ENCODE data around the gene ARHGEF25.
"Not testable (repeated sequence)": the region's sequence is repeated elsewhere in the genome, so short reads cannot be mapped to it uniquely, and the experiment has no call there.

ARHGEF25 gene

DNA sequence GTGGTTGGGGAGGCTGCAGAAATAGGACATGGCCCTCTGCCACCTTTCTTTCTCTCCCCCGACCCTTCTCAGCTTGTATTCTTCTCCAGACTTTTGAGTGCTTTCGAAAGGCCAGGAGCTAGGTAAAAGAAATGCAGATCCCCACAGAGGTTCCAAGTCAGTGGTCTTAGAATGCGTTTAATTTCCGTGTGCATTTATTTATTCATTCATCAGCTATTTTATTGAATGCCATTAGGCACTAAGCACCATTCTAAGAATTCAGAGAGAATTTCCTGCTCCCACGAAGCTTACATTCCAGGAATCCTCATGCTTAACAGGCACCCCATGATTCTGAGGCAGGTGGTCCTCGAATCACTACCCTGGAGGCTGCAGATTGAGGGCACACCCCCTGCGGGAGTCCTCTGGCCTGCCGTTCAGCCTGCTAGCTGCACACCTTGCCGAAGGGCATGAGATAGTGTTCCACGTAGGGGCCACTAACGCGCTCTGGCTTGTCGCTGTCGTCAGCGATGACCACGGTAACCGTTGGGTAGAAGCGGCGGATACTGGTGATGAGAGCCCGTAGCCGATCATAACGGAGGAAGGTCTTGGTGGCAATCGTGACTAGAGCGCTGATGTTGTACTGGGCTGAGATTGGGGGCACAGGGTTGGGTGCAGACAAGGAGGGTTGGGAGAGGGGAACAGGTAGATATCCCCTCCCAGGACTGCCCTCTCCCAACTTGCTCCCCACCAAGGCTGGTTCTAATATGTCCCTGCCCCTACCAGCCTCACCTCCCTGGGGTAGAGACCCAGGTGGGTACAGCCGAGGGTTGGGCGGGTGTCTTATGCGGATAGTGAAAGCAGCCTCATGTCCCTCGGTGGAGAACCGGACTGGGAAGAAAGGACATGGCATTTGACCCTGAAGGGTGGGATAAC, 17.3 kb downstream of the ARHGEF25 start:
- peaks cover 18% of the 10 kb centered on the region for H3K4me1 Mint-ChIP-seq (ENCODE audit: low read depth)
- peaks cover 53% of the 10 kb centered on the region for H3K27me3 Mint-ChIP-seq
- no peaks in the 10 kb centered on the region for H3K9me3 Mint-ChIP-seq (ENCODE audit: low read depth)
- no peak overlapping the region for H3K27ac Mint-ChIP-seq
- no peaks in the 10 kb centered on the region for H3K36me3 Mint-ChIP-seq
- peak overlapping the region; percentile 46 for H3K4me3 Mint-ChIP-seq

DNA sequence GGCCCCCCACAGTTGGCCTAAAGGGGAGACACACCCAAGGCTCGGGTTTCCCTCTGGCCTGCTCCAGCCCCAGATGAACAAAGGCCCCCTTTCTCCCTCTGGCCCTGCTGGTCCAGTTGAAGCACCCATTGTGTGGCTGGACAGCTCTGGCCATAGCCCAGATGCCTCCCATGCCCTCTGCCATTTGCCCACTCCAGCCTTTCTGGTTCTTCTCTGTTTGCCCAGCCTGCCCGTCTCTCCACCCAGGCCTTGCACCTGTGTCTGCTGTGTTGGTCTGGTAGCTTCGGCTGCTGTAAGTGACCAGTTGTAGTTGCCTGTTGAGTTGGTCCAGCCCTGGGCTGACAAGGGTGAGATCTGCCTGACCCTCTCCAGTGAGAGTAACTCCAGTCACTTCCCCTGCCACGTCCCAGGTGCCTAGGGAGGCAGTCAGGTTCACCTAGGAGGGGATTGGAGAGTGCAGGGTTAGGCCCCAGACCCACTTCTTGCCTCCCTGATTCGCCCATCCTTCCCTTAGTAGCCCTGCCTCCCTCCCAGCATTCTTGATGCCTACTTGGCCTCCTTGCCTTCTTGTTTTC, 18.7 kb downstream of the ARHGEF25 start:
- H3K36me3 Mint-ChIP-seq: no peaks in the 10 kb centered on the region
- H3K27ac Mint-ChIP-seq: no peak overlapping the region
- H3K9me3 Mint-ChIP-seq (ENCODE audit: low read depth): no peaks in the 10 kb centered on the region
- H3K4me3 Mint-ChIP-seq: no peak overlapping the region
- peaks cover 48% of the 10 kb centered on the region for H3K27me3 Mint-ChIP-seq
- H3K4me1 Mint-ChIP-seq (ENCODE audit: low read depth): peaks cover 19% of the 10 kb centered on the region

DNA sequence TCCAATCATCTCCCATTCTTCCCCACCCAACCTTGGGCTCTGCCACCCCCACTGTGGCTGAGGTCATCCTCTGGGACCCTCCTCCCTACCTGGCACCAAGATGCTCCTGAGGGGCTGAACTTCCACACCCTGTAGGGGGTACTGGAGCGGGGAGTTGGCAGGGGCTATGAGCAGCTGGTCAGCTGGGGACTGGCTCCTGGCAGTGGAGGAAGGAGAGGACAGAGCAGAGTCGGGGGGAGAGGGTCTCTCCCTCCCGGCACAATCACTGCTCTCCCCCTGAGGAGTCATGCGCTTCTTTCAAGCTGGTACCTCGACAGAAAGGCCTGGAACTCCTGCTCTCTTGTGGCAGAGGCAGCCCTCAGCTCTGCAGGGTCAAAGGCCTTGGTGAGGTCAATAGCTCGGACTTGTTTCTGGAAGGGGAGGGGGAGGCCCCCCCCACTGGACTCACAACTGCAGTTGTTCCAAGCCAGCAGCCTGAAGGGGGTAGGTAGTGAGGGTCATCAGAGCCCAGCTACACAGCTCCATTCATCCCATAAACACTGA, 19.7 kb downstream of the ARHGEF25 start:
- Mint-ChIP-seq H3K27ac (no peak overlapping the region), H3K27me3 (peaks cover 40% of the 10 kb centered on the region), H3K4me1 (ENCODE audit: low read depth) (peaks cover 19% of the 10 kb centered on the region), H3K9me3 (ENCODE audit: low read depth) (no peaks in the 10 kb centered on the region), H3K4me3 (no peak overlapping the region), H3K36me3 (no peaks in the 10 kb centered on the region)

DNA sequence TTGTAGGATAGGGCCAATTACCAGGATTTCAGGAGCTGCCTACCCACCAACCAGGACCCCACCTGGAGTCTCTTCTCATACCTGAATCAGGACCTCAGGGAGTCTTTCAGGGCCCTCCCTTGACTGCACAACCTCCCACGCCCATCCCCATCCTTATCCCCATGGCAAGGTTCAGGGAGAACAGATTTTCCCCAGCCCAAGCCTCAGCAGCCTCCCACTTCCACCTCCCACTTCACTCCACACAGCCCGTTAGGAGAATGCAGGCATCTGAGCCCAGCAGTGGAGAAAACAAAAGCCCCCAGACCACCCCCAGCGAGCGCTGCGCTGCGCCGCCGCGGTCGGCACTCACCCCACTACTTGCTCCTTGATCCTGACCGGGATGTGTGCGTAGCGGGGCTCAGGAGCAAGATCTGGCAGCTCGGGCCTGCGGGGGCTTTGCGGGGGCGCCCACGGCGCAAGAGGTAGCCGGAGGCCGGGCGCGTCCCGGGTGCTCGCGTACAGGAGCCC, 20.4 kb downstream of the ARHGEF25 start:
- Mint-ChIP-seq H3K36me3 (no peaks in the 10 kb centered on the region), H3K9me3 (ENCODE audit: low read depth) (no peaks in the 10 kb centered on the region), H3K27me3 (peaks cover 33% of the 10 kb centered on the region), H3K27ac (no peak overlapping the region), H3K4me3 (peak overlapping the region; percentile 18), H3K4me1 (ENCODE audit: low read depth) (peaks cover 16% of the 10 kb centered on the region)

DNA sequence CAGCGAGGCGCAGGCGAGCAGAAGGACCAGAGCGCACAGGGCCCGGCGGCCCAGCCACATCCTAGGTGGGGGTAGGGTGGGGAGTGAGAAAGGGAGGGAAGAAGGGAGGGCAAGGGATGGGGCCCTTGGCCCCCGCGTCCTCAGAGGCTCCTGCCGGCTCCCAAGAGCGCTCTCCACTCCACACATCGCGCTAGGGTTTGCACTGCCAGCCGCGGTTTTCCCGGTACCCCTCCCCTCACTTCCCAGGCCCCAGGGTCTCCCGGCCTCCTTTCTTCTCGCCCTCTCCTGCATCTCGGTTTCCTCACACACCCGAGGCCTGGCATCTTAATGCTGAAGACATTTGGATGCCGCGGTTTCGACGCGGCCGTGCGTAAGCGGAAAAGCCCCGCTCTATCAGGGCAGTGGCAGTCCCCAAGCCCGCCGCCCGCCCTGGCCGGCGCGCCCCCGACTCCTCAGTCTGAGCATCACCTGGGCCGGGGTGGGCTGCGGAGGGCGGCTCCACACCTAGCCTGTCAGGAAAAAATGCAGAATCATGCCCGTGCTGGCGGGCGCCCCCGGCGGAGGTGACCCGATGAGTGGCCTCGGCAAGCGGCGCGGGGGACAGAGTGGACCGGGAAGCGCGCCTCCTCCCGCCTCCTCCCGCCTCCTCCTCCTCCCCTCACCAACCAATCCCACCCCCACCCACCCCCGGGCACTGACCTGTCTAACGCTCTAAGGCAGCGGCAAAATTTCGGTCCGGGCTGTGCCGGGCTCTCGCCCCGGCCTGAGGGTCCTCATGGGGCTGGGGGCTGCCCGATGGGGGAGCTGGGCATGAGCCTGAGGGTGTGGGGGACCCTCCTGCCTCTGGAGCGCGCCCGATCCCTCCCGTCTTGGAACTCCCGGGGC, 21.1 kb downstream of the ARHGEF25 start:
- Mint-ChIP-seq H3K9me3 (ENCODE audit: low read depth) (no peaks in the 10 kb centered on the region), H3K36me3 (no peaks in the 10 kb centered on the region), H3K4me1 (ENCODE audit: low read depth) (peaks cover 13% of the 10 kb centered on the region), H3K27me3 (peaks cover 28% of the 10 kb centered on the region), H3K4me3 (peak overlapping the region; percentile 81), H3K27ac (no peak overlapping the region)

DNA sequence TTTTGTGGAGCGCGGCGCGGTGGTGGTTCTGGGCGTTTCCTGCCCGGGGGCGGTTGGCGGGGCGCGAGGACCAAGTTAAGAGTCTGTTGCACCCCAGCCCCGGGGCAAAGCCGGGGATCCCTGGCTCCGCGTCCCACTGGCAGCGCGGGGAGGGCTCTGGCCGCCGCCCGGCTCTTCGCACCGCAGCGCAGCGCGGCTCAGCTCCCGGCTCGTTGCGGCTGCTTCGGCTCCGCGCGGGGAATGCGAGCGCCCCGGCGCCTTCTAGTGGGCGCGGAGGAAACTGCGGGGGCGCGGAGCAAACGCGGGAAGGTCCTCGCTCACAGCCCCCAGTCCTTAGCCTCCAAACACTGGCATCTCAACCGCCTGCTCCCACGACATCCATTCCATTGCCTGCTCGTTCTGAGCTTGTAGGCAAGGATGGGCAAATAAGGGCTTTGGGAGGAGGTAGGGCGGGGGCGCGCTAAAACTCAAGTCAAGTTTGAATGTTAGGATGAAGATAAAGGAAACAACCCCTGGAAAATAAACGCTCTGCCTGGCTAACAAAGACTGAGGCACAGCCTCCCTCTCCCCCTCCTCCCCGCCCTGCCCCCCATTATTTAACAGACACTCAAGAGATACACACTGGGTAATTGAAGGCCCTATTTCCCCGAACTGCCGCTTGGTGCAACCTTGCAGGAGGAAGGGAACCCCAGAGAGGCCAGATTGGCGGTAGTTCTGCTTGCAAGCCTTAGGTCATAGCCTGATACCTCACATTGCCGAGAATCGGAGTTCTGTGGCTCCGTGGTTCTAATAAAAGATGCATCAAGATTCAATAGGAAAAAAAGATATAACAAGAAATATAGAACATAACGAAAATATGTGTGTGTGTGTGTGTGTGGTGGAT, 22.0 kb downstream of the ARHGEF25 start, which contains the start of gene B4GALNT1:
Gene B4GALNT1 (minus strand): TSS at position 244 of the 883 bp plus-strand sequence. CDS start 1,069 bp downstream, outside the sequence.
- H3K4me3 Mint-ChIP-seq: peak within 1 kb of the TSS; percentile 81
- H3K9me3 Mint-ChIP-seq (ENCODE audit: low read depth): no peaks in the 10 kb centered on the region
- H3K27me3 Mint-ChIP-seq: peaks cover 26% of the 10 kb centered on the region
- H3K36me3 Mint-ChIP-seq: no peaks in the 10 kb centered on the region
- H3K4me1 Mint-ChIP-seq (ENCODE audit: low read depth): peaks cover 9% of the 10 kb centered on the region
- H3K27ac Mint-ChIP-seq: no peak within 1 kb of the TSS

DNA sequence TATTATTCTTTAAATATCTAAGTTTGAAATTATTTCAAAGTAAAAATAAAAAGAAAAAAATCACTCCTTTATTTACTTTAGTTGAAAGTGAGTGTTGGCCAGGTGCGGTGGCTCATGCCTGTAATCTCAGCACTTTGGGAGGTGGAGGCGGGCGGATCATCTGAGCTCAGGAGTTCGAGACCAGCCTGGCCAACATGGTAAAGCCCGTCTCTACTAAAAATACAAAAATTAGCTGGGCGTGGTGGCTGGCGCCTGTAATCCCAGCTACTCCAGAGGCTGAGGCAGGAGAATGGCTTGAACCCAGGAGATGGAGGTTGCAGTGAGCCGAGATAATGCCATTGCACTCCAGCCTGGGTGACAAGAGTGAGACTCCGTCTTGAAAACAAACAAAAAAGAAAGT, 25.5 kb downstream of the ARHGEF25 start:
- not testable (repeated sequence) for H3K27ac Mint-ChIP-seq; H3K4me1 Mint-ChIP-seq (ENCODE audit: low read depth); H3K36me3 Mint-ChIP-seq; H3K4me3 Mint-ChIP-seq; H3K9me3 Mint-ChIP-seq (ENCODE audit: low read depth)
- peaks cover 19% of the 10 kb centered on the region for H3K27me3 Mint-ChIP-seq

DNA sequence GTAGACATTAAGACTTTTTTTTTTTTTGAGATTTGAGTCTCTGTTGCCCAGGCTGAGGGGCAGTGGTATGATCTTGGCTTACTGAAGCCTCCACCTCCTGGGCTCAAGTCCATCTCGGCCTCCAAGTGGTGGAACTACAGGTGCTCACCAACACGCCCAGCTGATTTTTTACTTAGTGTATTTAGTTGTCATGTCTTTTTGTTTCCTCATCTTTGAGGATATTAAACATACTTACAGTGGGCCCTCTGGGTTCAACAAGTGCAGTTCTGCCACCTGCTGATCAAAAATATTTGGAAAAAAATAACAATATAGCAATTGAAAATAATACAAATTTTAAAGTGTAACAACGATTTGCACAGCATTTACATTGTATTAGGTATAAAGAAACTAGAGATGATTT, 26.1 kb downstream of the ARHGEF25 start:
- Mint-ChIP-seq H3K4me3 (no peak overlapping the region), H3K27me3 (peaks cover 19% of the 10 kb centered on the region), H3K9me3 (ENCODE audit: low read depth) (no peaks in the 10 kb centered on the region), H3K27ac (no peak overlapping the region), H3K36me3 (no peaks in the 10 kb centered on the region), H3K4me1 (ENCODE audit: low read depth) (peaks cover 4% of the 10 kb centered on the region)

DNA sequence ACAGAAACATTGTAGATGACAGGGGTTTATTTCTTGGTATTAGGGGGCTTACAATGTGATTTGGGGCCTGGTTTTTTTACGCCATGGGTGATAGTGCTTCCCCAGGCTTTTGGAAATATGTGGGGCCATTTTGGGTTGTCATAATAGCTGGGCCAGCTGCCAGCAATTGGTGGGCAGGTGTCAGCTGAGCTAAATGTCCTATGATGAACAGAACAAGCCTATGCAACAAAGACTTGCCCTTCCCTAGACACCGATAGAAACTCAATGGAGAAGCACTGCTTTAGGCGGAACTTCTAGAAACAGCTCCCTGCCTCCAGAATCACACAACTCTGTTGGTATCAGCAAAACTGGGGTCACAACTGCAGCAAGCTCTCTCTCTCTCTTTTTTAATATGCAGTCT, 26.9 kb downstream of the ARHGEF25 start:
- H3K27me3 Mint-ChIP-seq: peaks cover 19% of the 10 kb centered on the region
- peaks cover 4% of the 10 kb centered on the region for H3K4me1 Mint-ChIP-seq (ENCODE audit: low read depth)
- no peaks in the 10 kb centered on the region for H3K36me3 Mint-ChIP-seq
- H3K27ac Mint-ChIP-seq: no peak overlapping the region
- no peak overlapping the region for H3K4me3 Mint-ChIP-seq
- no peaks in the 10 kb centered on the region for H3K9me3 Mint-ChIP-seq (ENCODE audit: low read depth)

DNA sequence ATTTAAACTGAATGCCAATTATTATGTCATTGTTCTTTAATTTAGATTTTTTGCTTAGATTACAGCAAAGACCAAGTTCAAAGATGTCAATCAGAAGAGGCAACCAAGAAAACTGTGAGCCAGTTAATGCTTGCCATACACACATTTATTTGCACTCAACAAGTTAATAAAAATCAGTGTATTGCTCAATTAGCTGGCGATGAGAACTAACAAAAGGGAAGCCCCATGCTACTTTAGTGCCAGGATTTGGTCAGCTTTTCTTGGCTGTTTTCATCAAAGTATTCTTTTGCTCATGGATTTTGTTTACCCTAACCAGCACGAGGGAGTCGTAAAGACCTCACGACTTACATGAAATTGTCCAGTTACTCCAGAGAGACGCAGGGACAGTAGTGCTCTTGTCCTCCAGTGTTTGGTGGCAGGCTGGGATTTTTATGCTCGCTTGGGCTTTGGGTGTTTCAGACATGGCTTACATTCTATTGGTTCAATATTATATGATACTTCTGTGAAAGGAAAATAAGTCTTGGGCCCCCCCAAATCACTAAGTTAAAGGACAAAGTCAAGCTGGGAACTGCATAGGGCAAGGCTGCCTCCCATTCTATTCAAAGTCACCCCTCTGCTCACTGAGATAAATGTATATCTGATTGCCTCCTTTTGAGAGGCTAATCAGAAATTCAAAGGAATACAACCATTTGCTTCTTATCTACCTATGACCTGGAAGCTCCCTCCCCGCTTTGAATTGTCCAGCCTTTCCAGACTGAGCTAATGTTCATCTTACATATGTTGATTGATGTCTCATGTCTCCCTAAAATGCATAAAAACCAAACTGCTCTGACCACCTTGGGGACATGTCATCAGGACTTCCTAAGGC, 29.2 kb downstream of the ARHGEF25 start:
- H3K4me1 Mint-ChIP-seq (ENCODE audit: low read depth): no peaks in the 10 kb centered on the region
- H3K27me3 Mint-ChIP-seq: peaks cover 12% of the 10 kb centered on the region
- no peak overlapping the region for H3K27ac Mint-ChIP-seq
- no peak overlapping the region for H3K4me3 Mint-ChIP-seq
- H3K36me3 Mint-ChIP-seq: no peaks in the 10 kb centered on the region
- H3K9me3 Mint-ChIP-seq (ENCODE audit: low read depth): no peaks in the 10 kb centered on the region

DNA sequence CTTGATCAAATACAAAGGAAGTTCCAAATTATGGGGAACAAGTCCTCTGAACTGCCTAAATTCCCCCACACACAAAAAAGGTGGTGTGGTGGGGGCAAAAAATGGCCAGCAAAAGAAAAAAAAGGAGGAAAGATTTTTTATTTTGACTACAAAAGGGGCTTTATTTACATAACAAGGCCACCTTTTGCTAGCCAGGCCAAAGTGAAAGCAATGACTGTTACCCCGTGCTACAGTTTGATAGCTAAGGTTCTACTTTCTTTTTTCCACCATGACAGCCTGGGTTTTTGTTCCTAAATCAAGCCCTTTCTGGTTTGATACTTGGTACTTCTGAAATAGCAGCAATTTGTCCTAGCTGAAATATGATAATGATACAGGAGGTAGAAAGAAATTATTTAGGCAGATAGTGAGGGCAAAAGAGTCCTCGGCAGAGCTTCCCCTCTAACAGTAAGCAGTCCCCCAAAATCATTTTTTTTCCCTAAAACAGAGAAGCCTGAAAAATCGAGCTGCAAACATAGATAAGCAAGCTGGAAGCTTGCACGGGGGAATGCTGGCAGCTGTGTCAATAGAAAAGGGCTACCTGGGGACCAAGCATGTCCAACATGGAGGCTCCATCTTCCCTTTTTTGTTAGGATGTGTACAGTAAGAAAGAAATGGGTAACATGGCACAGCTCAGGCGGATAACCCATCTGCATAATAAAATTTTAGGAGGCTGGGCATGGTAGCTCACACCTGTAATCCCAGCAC, 30.6 kb downstream of the ARHGEF25 start:
- no peaks in the 10 kb centered on the region for H3K4me1 Mint-ChIP-seq (ENCODE audit: low read depth)
- H3K4me3 Mint-ChIP-seq: no peak overlapping the region
- H3K36me3 Mint-ChIP-seq: no peaks in the 10 kb centered on the region
- H3K27ac Mint-ChIP-seq: no peak overlapping the region
- no peaks in the 10 kb centered on the region for H3K9me3 Mint-ChIP-seq (ENCODE audit: low read depth)
- peaks cover 12% of the 10 kb centered on the region for H3K27me3 Mint-ChIP-seq

DNA sequence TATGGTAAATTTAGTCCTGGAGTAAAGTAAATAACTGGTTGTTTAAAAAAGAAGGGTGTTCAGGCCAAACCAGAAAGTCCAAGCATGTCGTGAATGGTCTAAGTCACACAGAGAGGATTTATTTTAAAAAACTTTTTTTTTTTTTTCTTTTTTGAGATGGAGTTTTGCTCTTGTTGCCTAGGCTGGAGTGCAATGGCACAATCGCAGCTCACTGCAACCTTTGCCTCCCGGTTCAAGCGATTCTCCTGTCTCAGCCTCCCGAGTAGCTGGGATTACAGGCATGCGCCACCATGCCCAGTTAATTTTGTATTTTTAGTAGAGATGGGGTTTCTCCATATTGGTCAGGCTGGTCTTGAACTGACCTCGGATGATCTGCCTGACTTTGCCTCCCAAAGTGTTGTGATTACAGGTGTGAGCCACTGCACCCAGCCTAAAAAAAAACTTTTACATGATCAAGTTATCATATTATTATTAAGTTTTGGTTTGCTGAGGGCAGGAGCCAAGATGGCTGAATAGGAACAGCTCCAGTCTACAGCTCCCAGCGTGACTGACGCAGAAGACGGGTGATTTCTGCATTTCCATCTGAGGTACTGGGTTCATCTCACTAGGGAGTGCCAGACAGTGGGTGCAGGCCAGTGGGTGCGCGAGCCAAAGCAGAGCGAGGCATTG, 34.9 kb downstream of the ARHGEF25 start:
- not testable (repeated sequence) for H3K36me3 Mint-ChIP-seq; H3K27me3 Mint-ChIP-seq; H3K4me1 Mint-ChIP-seq (ENCODE audit: low read depth); H3K9me3 Mint-ChIP-seq (ENCODE audit: low read depth); H3K27ac Mint-ChIP-seq; H3K4me3 Mint-ChIP-seq
